ENCODE data around the gene ANKRD10. TPM values are rescaled to one million over a fixed set of nuclear protein-coding genes. Genes with fewer than 3 reads are reported as not detected.

ANKRD10 gene
- total RNA-seq, 1 donor from 2014 or later = 139 TPM

- DNase-seq (ENCODE audit: low spot score) = no peak
These were observed 30.4 kb upstream of the ANKRD10 start for GRCh38 chr13:110944968-110945927.

- DNase-seq (ENCODE audit: low spot score) = no peak
These were observed 29.5 kb upstream of the ANKRD10 start for GRCh38 chr13:110944121-110944967.

GRCh38 chr13:110942248-110942981, 27.5 kb upstream of the ANKRD10 start:
- DNase-seq (ENCODE audit: low spot score) = no peak

GRCh38 chr13:110938662-110939421, 24.0 kb upstream of the ANKRD10 start:
- DNase-seq (ENCODE audit: low spot score) = no peak

GRCh38 chr13:110937511-110938285, 22.8 kb upstream of the ANKRD10 start:
- DNase-seq (ENCODE audit: low spot score) = no peak

GRCh38 chr13:110936519-110936918, 21.6 kb upstream of the ANKRD10 start:
- no peak for DNase-seq (ENCODE audit: low spot score)

GRCh38 chr13:110932588-110932987, 17.7 kb upstream of the ANKRD10 start:
- DNase-seq (ENCODE audit: low spot score) = no peak

GRCh38 chr13:110929104-110929777, 14.4 kb upstream of the ANKRD10 start:
- no peak for DNase-seq (ENCODE audit: low spot score)

GRCh38 chr13:110925023-110925612, 10.2 kb upstream of the ANKRD10 start:
- no peak for DNase-seq (ENCODE audit: low spot score)

- no peak for DNase-seq (ENCODE audit: low spot score)
These were observed 9.7 kb upstream of the ANKRD10 start for GRCh38 chr13:110924639-110924934.

- no peak for DNase-seq (ENCODE audit: low spot score)
These were observed 9.1 kb upstream of the ANKRD10 start for GRCh38 chr13:110923777-110924638.

- no peak for DNase-seq (ENCODE audit: low spot score)
These were observed 8.2 kb upstream of the ANKRD10 start for GRCh38 chr13:110923086-110923485.

GRCh38 chr13:110922506-110922905, 7.6 kb upstream of the ANKRD10 start:
- no peak for DNase-seq (ENCODE audit: low spot score)

- no peak for DNase-seq (ENCODE audit: low spot score)
These were observed 6.8 kb upstream of the ANKRD10 start for GRCh38 chr13:110921695-110922094.

GRCh38 chr13:110921209-110921608, 6.3 kb upstream of the ANKRD10 start:
- DNase-seq (ENCODE audit: low spot score) = no peak

- DNase-seq (ENCODE audit: low spot score) = peak; percentile 52
These were observed 5.2 kb upstream of the ANKRD10 start for GRCh38 chr13:110920038-110920437.

- DNase-seq (ENCODE audit: low spot score) = no peak
These were observed 1.7 kb upstream of the ANKRD10 start for GRCh38 chr13:110916301-110917142.

GRCh38 chr13:110915874-110916206, 971 bp upstream of the ANKRD10 start:
- no peak for DNase-seq (ENCODE audit: low spot score)

Measured in mucosa of gallbladder (tissue), 1 donor.